GM23338 (cell line): Measurements from ENCODE around the gene EIF2B1.

ENCODE experiments used
- EZH2 ChIP-seq: fragments of 200-600 bp; sonication (generic); IDR thresholded peaks from one replicate; pipeline ENCODE4 v1.8.0; 2017; ENCODE audit warnings: antibody characterized with exemption, mild to moderate bottlenecking, low read depth; ENCODE audit not compliant: unreplicated experiment
- EZH2phosphoT487 ChIP-seq: fragments of 200-600 bp; sonication (generic); IDR thresholded peaks from one replicate; pipeline ENCODE4 v1.8.1; 2018; ENCODE audit warnings: antibody characterized with exemption; ENCODE audit not compliant: unreplicated experiment
- POLR2AphosphoS5 ChIP-seq: IDR thresholded peaks from 2 replicates; pipeline ENCODE4 v1.6.1; 2016; ENCODE audit warnings: antibody characterized with exemption, low read depth
- TF ChIP-seq, protein P1 (sequence below), 2 experiments: fragments of 200-600 bp in 1 of 2; sonication (generic) in 1 of 2; conservative IDR thresholded peaks; 2 replicates each; pipeline versions ENCODE4 v1.5.1 to v1.6.1; 2016 to 2017; ENCODE audit warnings: antibody characterized with exemption in 2 of 2, low read depth in 2 of 2, mild to moderate bottlenecking in 2 of 2, moderate library complexity in 1 of 2
- TF ChIP-seq, protein P2 (sequence below): IDR thresholded peaks from one replicate; pipeline ENCODE4 v1.6.1; 2018; ENCODE audit warnings: antibody characterized with exemption; ENCODE audit not compliant: unreplicated experiment

DNA sequence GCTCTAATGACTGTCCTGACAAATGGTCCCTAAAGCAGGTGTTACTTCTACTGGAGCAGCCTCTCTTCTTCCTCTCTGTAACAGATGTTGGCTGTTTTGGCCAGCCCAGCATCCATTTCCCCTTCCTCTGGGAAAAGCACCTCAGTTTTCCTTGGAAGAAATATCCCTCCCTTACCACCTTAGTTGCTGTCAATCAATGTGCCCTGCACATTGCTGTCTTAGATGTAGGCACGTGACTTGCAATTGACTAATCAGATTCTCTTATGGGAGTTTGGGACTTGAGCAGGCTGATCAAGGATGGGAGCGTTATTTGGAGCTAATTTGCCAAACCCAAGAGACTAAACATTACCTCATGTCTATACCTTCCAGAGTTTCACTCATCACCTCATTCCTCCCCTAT, 61.1 kb downstream of the EIF2B1 start:
- TF ChIP-seq, protein P1, sequence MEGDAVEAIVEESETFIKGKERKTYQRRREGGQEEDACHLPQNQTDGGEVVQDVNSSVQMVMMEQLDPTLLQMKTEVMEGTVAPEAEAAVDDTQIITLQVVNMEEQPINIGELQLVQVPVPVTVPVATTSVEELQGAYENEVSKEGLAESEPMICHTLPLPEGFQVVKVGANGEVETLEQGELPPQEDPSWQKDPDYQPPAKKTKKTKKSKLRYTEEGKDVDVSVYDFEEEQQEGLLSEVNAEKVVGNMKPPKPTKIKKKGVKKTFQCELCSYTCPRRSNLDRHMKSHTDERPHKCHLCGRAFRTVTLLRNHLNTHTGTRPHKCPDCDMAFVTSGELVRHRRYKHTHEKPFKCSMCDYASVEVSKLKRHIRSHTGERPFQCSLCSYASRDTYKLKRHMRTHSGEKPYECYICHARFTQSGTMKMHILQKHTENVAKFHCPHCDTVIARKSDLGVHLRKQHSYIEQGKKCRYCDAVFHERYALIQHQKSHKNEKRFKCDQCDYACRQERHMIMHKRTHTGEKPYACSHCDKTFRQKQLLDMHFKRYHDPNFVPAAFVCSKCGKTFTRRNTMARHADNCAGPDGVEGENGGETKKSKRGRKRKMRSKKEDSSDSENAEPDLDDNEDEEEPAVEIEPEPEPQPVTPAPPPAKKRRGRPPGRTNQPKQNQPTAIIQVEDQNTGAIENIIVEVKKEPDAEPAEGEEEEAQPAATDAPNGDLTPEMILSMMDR (conservative IDR thresholded peaks at IDR 0.05; ENCODE audit: low read depth in 2 of 2): no peak
- no peak for TF ChIP-seq POLR2AphosphoS5
- TF ChIP-seq EZH2: no peak
- TF ChIP-seq, protein P2, sequence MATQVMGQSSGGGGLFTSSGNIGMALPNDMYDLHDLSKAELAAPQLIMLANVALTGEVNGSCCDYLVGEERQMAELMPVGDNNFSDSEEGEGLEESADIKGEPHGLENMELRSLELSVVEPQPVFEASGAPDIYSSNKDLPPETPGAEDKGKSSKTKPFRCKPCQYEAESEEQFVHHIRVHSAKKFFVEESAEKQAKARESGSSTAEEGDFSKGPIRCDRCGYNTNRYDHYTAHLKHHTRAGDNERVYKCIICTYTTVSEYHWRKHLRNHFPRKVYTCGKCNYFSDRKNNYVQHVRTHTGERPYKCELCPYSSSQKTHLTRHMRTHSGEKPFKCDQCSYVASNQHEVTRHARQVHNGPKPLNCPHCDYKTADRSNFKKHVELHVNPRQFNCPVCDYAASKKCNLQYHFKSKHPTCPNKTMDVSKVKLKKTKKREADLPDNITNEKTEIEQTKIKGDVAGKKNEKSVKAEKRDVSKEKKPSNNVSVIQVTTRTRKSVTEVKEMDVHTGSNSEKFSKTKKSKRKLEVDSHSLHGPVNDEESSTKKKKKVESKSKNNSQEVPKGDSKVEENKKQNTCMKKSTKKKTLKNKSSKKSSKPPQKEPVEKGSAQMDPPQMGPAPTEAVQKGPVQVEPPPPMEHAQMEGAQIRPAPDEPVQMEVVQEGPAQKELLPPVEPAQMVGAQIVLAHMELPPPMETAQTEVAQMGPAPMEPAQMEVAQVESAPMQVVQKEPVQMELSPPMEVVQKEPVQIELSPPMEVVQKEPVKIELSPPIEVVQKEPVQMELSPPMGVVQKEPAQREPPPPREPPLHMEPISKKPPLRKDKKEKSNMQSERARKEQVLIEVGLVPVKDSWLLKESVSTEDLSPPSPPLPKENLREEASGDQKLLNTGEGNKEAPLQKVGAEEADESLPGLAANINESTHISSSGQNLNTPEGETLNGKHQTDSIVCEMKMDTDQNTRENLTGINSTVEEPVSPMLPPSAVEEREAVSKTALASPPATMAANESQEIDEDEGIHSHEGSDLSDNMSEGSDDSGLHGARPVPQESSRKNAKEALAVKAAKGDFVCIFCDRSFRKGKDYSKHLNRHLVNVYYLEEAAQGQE: no peak
- no peak for TF ChIP-seq EZH2phosphoT487
